Amniotic epithelial cell (primary cell): ENCODE data around the gene WFS1.

ENCODE experiments used
- DNase-seq: peaks from one replicate; pipeline ENCODE4 v3.0.0-alpha.2; 2010; ENCODE audit warnings: low read depth

The WFS1 gene

DNA sequence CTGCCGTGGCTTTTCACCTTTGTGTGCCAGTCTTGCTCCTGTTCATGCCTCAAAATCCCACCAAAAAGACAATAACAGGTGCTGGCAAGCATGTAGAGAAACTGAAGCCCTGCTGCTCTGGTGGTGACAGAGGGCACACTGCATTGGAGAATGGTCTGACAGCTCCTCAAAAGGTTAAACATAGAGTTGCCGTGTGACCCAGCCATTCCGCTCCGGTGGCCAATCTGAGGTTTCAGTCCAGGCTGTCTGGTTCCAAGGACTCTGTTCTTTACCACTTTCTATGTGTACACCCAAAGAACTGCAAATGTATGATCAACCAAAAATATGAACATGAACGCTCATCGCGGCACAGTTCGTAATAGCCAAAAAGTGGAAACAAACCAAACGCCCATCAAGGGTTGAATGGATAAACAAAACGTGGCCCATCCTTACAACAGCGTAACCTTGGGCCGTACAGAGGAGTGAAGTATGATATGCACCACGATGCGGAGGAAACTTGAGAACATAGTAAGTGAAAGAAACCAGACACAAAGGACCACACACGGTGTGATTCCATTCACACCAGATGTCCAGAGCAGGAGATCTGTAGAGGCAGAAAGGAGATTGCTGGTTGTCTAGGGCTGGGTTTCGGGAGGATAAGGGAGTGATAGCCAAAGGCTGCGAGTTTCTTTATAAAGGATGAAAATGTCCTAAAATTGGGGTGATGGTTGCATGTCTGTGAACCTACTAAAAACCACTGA lies 33.6 kb upstream of the WFS1 start:
- DNase-seq: peak; percentile 25

DNA sequence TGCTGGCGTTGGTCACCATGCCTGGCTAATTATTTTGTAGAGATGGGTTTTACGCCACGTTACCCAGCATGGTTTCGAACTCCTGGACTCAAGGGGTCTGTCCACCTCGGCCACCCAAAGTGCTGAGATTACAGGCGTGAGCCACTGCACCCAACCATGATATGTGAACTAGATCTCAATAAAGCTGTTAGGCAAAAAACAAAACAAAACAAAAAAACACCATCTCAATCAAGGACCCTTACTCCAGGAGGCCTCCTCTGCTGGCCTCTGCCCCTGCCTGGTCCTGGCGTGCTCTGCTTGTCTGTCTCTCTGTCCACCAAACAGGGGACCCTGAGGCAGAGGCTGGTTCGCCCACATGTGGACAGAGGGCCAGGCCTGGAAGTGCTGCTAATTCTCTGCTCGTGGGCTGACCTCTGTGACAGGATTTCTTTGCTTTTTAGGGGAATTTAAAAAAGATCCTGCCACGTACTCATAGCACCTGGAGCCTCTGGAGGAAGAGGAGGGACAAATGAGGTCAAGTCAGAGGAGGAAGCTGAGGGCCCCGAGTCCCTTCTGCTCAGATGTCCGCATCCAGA lies 32.7 kb upstream of the WFS1 start:
- DNase-seq: no peak

DNA sequence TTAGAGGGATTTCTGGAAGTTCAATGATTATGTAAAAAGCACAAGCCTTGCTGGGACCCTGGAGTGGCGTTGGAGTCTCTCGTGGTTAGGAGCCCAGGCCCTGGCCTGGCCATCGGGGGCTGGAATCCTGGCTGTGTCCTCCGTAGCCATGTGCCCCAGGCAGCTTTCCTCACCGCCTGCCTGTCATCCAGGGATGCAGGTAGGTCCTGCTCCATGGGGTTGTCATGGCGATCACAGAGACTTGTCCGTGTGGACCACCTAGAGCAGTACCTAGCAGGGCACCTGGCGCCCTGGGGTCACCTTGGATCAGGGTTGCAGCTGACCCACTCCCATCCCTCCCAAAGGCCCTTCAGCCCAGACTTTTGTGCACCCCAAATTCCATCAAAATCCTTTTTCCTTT lies 30.2 kb upstream of the WFS1 start:
- DNase-seq: no peak

DNA sequence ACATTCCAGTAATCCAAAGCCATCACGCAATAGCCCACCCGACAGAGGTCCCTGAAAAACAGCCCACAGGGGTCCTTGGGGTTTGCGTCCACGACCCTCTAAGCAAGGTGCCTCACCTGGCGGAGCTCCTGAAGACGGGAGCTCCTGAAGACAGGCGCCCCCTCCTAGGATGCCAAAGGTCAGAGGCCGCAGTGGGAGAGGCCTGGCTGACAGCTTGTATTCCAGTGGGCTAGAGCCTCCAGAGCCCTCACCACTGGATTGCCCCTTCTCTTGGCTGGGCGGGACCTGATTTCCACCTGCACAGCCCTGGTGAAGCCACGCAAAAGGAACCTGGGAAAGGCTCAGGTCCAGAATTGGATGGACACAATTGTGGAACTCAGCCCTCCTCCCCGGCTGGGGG lies 29.7 kb upstream of the WFS1 start:
- DNase-seq: no peak

DNA sequence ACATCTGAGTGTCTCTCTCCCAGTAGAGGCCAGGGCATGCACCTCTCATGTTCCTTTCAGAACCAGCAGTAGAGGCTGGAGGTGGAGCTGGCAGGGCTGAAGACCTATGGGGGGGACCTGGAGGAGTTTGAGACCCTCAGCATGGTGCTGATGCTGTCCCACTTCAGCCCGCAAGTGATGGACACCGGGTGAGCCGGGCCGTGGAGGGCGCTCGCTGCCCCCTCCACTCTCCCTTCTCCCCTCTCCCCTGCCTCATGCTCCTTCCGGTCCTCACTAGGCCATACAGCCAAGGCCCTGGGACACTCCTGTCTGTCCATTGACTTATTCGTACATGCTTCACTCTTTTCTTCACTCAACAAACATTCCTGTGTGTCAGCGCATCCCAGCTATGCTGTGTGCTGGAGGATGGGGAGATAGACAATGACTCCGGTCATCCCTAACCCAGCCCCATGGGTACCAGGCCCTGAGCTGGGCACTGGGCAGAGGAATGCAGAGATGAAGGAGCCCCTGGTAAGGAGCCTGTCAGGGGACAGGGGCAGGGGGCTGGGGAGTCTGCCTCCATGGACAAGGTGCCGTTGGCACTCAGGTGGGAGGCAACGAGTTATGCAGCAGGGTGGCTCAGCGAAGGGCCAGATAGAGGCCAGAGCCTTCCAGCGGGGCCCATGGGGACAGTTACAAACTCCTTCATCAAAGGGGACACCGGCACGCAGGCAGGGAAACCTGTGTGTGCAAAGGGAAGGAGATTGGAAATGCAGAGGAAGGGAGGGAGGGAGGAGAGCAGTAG lies 28.4 kb upstream of the WFS1 start:
- no peak for DNase-seq

DNA sequence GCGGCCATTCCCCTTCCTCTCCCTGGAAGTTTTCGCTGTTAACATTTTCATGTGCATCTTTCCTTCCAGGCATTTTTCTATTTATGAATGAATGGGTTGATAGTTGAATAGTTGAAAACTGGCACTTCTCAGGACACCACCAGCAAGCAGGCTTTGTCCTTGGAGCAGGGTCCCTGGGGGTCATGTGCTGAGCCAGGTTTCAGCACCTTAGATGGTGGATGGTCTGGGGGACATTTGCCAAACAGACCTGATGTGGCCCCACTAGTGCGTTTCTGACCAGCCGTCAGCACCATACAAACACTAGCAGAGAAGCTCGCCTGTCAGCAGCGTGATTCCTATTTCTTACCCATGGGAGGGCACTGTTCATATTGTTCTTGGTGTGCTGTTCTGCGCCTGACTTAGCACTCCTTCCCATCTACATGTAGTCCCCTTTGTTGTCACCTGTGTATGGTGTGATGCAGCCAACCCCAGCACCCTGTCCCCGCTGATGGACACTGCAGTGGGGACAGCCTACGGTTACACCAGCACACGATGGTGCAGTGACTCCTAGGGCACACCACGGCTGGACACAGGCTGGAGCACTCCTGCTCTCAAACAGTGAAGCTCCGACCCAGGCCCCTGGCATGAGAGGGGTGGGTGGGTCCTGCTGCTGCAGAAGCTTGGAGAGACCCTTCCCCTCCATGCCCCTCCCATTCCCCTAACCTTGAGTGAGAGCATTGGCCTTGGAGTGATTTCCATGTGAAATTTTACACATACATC lies 27.2 kb upstream of the WFS1 start:
- no peak for DNase-seq

DNA sequence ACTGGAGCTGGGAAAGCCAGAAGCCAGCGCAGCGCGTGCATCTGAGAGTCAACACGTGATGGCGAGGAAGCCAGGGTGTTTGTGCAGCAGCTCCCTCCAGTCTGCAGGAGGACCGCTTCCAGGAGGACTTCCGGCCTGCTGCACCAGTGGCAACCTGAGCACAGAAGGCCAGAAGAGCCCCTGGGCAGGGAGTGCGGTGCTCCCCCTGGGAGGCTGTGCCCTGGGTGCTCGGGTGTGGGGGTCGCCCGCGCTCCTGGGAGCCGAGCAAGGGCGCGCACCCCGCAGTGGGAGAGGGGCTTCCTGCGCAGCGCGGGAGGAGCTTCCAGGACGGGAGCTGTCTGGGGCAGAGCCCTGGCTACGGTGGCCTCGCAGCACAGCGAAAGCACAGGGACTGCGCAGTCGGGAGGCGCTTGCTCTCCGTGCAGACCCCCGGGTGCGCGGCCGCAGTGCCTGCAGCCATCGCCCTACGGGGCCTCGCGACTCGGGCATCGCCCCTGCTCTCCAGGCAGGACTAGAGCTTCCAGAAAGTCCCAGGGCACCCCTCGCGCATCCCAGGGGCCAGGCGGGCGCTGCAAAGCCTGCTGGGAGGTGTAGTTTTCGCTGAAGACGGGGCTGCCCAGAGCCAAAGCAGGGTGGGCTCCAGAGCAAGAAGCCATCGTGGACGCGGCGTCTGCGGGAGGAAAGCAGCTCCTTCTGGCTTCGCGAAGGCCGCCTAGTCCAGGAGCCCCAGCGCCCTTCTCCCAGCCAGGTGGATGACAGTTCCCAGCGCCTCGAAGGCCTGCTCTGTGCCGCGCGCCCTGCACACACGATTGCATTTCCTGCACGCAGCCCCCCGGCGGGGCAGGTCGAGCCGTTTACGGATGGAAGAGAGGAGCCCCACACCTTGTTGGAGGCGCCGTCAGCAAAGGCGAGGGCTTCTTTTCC lies 24.1 kb upstream of the WFS1 start:
- DNase-seq: peak; percentile 15

DNA sequence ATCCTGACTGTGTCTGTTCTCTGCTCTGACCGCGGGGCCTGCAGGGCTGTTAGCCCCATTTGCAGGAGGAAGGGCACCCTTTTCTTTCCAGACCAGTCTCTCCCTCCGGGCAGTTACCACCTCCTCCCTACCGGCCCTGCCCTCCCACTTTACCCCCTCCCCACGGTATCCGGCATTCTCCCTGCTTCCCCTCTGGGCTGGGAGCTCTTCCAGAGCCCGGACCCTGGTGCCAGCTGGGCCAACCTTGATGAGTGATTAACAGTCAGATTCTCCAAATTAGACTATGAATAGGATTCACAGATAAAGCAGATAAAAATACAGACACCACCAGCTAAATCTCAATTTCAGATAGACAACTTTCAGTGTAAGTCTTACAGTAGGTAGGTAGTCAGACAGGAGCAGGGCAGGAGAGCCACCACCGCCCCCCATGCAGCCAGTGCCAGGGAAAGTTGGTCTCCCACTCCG lies 23.4 kb upstream of the WFS1 start:
- no peak for DNase-seq

DNA sequence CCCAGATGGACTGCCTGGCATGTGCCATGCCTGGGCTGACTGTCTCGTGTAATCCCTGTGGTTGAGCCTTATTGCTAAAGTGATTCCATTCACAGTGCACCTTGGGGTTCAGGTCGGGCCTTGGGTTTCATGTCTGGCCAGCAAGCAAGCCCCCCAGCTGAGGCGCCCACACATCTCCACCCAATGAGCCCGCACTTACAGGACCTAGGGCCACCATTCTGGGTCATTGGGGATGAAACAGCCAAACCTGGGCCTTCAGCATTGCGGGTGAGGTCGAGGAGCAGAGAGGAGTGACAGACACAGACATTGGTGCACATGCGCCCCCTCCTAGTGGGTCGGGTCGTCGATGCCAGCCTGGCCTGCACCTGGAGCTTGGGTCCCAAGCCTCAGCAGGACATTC lies 21.3 kb upstream of the WFS1 start:
- no peak for DNase-seq

DNA sequence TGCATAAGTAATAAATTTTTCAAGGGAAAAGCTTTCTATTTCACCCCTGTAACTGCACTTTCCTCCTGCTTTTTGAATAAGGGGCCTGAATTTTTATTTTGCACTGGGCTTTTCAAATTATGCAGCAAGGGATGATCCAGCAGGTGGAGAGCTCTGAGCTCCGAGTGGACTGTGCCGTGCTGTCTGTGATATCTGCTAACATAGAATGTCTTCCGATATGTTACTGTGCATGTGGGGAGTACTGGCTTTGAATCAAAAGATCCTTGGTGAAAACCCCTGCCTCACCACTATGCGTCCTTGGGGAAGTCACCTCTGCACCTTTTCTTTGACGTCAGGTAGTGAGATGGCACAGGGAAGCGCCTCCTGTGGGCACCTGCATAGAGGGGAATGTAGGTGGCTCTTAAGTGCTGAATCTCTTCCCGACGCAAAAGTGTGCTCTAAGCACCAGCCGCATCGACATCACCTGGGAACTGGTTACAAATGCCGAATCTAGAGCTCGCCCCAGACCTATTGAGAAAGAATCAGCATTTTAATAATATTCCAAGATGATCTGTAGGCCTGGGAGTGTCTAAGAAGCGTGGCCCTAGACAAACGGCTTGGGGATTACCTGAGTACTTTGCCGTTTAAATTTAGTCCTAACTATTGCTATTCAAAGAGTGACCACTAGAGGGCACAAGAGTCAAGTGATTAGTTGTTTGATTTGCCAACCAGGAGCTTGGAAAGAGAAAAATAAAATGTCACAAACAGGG lies 19.2 kb upstream of the WFS1 start:
- DNase-seq: peak; percentile 51

DNA sequence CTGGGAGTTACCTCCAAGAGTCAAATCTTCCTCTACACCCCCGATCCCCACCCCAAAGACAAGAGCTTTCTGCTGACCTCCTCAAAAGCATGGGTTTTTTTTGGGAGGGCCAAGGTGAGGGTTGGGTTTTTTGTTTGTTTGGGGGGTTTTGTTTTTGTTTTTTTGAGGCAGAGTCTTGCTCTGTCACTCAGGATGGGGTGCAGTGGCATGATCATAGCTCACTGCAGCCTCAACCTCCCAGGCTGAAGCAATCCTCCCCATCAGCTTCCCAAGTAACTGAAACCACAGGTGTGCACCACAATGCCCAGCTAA lies 18.7 kb upstream of the WFS1 start:
- DNase-seq: no peak

DNA sequence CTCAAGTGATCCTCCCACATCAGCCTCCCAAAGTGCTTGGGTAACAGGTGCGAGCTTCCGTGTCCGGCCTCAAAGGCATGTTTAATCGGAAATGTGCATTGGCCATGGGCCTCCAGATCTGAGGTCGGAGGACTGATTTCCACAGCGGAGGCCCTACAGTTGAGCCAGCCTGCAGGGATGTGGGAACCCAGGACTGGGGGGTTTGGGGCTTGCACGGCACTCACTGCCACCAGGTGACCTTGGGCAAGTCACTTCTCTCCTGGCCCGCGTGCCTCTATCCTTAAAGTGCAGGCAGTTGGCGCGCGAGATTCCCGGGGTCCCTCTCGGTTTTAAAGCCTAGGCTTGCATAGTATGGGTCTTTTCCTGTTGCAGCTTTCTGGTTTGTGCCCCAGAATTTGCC lies 18.3 kb upstream of the WFS1 start:
- DNase-seq: no peak

DNA sequence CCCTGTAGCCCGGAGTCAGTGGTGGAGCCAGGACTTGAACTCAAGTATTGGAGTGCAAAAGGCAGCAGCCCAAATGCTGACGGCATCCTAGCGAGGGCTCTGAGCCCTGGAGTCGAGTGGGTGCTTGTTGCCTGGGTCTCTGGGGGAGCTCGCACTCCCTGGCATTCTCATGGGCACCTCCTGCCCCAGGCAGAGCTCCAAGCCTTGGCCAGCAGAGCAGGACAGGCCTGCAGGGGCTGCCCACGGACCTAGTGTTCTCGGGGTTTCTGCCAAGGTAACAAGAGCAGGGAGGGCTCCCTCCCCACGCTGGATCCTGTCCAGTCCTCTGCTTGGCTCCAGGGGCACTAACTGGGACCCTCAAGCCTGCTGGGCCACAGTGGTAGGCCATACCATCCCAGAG lies 17.6 kb upstream of the WFS1 start:
- DNase-seq: no peak

DNA sequence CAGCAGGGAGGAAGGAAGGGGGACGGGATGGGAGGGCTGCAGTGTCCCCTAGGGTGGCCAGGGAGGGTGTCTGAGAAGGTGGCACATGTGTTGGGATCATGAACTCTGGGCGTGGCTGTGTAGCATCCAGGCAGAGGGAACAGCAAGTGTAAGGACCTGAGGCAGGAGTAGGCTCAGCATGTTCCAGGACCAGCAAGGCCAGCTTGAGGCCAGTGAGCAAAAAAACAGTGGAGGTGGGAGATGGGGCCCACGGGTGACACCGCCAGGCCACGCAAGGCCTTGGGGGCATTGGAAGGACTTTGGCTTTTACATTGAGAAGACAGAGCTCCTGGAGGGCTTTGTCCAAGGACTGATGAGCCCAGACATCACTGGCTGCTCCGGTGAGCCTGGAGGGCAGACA lies 16.5 kb upstream of the WFS1 start:
- DNase-seq: no peak

DNA sequence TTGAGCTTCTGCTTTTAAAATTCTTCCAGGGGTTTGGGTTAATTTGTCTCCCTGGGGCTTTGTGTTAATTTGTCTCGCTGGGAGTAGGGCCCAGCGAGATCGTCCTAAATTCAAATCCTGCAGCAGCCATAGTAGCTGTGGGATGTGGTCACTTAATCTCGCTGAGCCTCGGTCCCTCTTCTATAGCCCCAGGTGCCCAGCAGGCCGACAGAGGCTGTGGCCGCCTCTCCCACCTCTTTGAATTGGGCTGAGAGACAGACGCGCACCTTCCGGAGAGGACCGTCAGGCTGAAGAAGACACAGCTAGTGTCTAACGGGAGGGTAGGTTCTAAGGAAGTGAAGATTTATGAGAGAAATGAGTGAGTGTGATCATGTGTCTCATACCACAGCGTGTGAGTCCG lies 15.7 kb upstream of the WFS1 start:
- DNase-seq: no peak

DNA sequence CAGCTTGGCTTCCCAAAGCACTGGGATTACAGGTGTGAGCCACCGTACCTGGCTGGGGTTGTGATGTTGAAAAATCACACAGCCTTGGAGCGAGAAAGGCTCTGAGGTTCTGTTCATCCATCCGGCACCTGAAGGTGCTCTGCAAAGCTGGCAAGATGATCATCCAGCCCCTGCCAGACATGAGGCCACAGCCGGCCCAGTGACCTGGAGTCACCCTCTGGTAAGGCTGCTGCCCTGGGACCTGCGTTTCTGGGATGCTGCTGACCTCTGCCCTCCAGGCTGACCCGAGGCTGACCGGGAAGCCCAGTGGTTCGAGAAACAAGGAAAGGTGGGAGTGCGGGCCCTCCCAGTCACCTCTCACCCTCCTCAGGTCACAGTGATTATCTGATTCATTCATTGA lies 13.5 kb upstream of the WFS1 start:
- DNase-seq: no peak

DNA sequence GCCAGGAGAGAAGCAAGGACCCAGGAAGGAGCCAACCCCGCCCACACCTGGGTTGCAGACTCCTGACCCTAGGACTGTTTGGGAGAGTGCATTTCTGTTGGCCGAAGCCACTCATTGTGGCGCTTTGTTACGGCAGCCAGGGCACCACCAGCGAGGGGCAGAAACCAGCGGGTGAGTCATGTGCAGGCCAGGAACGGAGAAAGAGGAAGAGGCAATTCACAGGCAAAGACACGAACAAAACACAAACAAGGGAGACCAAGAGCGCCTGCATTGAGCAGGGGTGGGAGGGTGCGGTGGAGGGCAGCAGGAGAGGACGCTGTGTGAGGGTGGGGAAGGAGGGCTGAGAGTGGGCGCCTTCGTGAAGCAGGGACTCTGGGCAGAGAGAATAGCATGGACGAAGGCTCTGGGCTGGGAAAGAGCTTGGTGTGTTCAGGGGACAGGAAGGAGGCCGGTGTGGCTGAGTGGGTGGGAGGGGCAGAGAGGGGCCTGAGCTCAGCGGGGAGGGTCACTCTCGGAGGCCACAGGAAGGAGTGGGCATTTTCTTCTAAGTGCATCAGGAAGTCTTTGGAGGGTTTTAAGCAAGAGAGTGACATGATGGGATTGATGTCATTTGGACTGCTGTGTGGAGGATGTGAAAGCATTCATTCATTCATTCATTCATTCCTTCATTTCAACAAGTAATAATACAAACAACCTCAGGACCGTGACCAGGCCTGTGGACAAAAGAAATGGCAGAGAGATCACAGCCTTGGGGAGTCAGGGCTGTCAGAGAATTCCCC lies 12.2 kb upstream of the WFS1 start:
- no peak for DNase-seq

DNA sequence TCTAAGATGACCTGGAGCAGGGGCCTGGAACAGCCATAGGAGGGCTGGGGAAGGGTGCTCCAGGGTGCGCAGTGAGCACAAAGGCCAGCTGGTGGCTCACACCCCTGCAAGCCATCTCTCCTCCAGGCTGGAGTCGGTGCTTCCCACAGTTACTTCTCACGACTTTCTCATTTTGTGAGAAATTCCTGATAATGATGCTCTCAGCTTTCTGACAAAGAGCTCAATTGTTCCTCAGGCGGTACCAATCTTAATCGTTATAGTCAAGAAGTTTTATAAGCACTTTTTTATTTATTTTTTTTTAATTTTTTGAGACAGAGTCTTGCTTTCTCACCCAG lies 11.7 kb upstream of the WFS1 start:
- DNase-seq: no peak

DNA sequence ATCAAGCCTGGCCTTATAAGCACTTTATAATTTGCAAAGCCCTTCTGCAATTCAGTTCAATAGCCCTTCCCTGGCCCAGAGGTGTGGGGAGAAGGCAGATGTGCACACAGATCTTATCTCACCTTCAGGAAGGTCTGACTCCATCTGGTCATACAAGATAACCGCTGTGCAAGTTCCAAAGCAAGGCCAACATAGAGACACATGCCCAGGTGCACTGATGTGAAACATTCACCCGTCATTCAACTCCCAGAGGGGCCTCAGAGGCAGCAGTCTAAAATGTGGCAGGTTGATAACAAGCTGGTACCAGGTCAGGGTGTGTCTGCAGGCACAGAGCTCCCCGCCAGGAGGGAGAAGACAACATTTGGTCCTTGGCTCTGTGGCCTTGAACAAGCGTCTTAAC lies 10.9 kb upstream of the WFS1 start:
- DNase-seq: no peak

DNA sequence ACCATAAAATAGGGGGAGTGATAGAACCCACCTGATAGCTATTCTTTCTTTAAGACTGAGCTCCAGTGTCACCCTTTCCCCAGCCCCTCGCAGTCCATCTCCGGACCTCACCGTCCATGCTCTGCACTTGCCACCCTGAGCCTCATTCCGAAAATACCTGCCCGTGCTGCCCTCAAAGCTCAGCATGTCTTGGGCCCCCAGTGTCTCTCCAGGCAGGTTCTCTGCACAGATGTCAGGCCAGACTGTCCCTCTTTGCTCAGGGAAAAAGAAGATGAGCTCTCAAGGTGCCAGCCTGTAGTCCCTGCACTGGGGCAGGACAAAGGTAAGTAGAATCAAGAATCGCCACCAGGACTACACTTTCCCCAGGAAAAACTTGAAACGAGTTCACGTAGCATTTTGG lies 9.8 kb upstream of the WFS1 start:
- DNase-seq: no peak
